HEK293 (cell line): Measurements from ENCODE around the gene FBXL7.

Source experiments
- CTCF ChIA-PET: fragments of 350-600 bp; formaldehyde crosslinking; extraction: SDS; loops from one replicate; lab custom pipeline; 2021; ENCODE audit warnings: antibody characterized with exemption; lab: Yijun Ruan, JAX
- POLR2A ChIA-PET: fragments of 300-600 bp; formaldehyde crosslinking; extraction: SDS; loops from one replicate; lab custom pipeline; 2020; ENCODE audit warnings: antibody characterized with exemption, inconsistent platforms; lab: Yijun Ruan, JAX
- H3K27ac ChIP-seq: fragments of 200-500 bp; sonication (Bioruptor generic); 2 replicates; pipeline ENCODE4 v1.5.1; 2014; ENCODE audit warnings: low read depth, low read length, control low read depth, inconsistent platforms; ENCODE audit errors: extremely low read depth
- H3K36me3 ChIP-seq, 2 experiments: fragments of 200-500 bp in 1 of 2; sonication (Bioruptor generic) in 1 of 2; 1 replicate in 1 of 2; 2 replicates in 1 of 2; pipeline ENCODE4 v1.5.1; 2014 to 2017; ENCODE audit warnings: inconsistent platforms in 2 of 2, low read length in 2 of 2; ENCODE audit not compliant: control insufficient read depth in 2 of 2, insufficient read depth in 1 of 2
- H3K4me1 ChIP-seq: fragments of 200-500 bp; sonication (Bioruptor generic); 2 replicates; pipeline ENCODE4 v1.5.1; 2014; ENCODE audit warnings: mild to moderate bottlenecking, low read length, inconsistent platforms; ENCODE audit not compliant: control insufficient read depth, insufficient read depth
- H3K4me3 ChIP-seq: 2 replicates; pipeline ENCODE4 v1.5.1; 2011; ENCODE audit warnings: low read depth, mild to moderate bottlenecking, control low read depth, low read length, moderate library complexity
- H3K9me3 ChIP-seq: fragments of 200-500 bp; sonication (Bioruptor generic); 2 replicates; pipeline ENCODE4 v1.5.1; 2014; ENCODE audit warnings: low read depth, low read length, inconsistent platforms; ENCODE audit not compliant: control insufficient read depth, insufficient read depth
- KLF7 ChIP-seq: fragments of 450-650 bp; formaldehyde crosslinking; IDR thresholded peaks from 2 replicates; pipeline ENCODE4 v1.5.1; 2016; ENCODE audit warnings: missing biosample characterization, missing genetic modification characterization, borderline replicate concordance
- OVOL3 ChIP-seq: fragments of 450-650 bp; formaldehyde crosslinking; IDR thresholded peaks from 2 replicates; pipeline ENCODE4 v1.5.1; 2016; ENCODE audit warnings: missing biosample characterization, missing genetic modification characterization
- ZBTB17 ChIP-seq: fragments of 450-650 bp; formaldehyde crosslinking; IDR thresholded peaks from 2 replicates; pipeline ENCODE4 v1.5.1; 2016; ENCODE audit warnings: missing biosample characterization, missing genetic modification characterization
- ZNF133 ChIP-seq: fragments of 450-650 bp; formaldehyde crosslinking; IDR thresholded peaks from 2 replicates; pipeline ENCODE4 v1.5.1; 2016; ENCODE audit warnings: missing biosample characterization, missing genetic modification characterization
- ZNF175 ChIP-seq: fragments of 450-650 bp; formaldehyde crosslinking; IDR thresholded peaks from 2 replicates; pipeline ENCODE4 v1.5.1; 2016; ENCODE audit warnings: missing biosample characterization, missing genetic modification characterization
- ZNF19 ChIP-seq: fragments of 450-650 bp; formaldehyde crosslinking; IDR thresholded peaks from 2 replicates; pipeline ENCODE4; 2016; ENCODE audit warnings: missing biosample characterization, missing genetic modification characterization, low read depth
- ZNF2 ChIP-seq: fragments of 450-650 bp; formaldehyde crosslinking; IDR thresholded peaks from 2 replicates; pipeline ENCODE4 v1.5.1; 2016; ENCODE audit warnings: missing biosample characterization, missing genetic modification characterization
- ZNF24 ChIP-seq: fragments of 450-650 bp; formaldehyde crosslinking; IDR thresholded peaks from 2 replicates; pipeline ENCODE4 v1.5.1; 2016; ENCODE audit warnings: missing biosample characterization, missing genetic modification characterization
- ZNF350 ChIP-seq: fragments of 450-650 bp; formaldehyde crosslinking; IDR thresholded peaks from 2 replicates; pipeline ENCODE4 v1.5.0; 2017; ENCODE audit warnings: missing biosample characterization, mild to moderate bottlenecking, missing genetic modification characterization
- ZNF561 ChIP-seq: fragments of 450-650 bp; IDR thresholded peaks from 2 replicates; pipeline ENCODE4 v1.5.1; 2018; ENCODE audit warnings: missing biosample characterization, missing genetic modification characterization, borderline replicate concordance
- ZNF629 ChIP-seq: fragments of 450-650 bp; formaldehyde crosslinking; IDR thresholded peaks from 2 replicates; pipeline ENCODE4 v1.5.1; 2017; ENCODE audit warnings: missing biosample characterization, missing genetic modification characterization
- ZNF777 ChIP-seq: fragments of 450-650 bp; formaldehyde crosslinking; IDR thresholded peaks from 2 replicates; pipeline ENCODE4 v1.5.1; 2017; ENCODE audit warnings: missing biosample characterization, missing genetic modification characterization, borderline replicate concordance
- ZNF792 ChIP-seq: fragments of 450-650 bp; formaldehyde crosslinking; IDR thresholded peaks from 2 replicates; pipeline ENCODE4 v1.5.1; 2016; ENCODE audit warnings: missing biosample characterization, missing genetic modification characterization
- ZSCAN16 ChIP-seq: fragments of 450-650 bp; formaldehyde crosslinking; IDR thresholded peaks from 2 replicates; pipeline ENCODE4 v1.5.1; 2016; ENCODE audit warnings: missing biosample characterization, missing genetic modification characterization
- TF ChIP-seq, protein P1 (sequence below): fragments of 450-650 bp; formaldehyde crosslinking; IDR thresholded peaks from 2 replicates; pipeline ENCODE4; 2016; ENCODE audit warnings: missing biosample characterization, missing genetic modification characterization
- TF ChIP-seq, protein P2 (sequence below): fragments of 450-650 bp; IDR thresholded peaks from 2 replicates; pipeline ENCODE4 v1.5.1; 2018; ENCODE audit warnings: missing biosample characterization, missing genetic modification characterization
- TF ChIP-seq, protein P3 (sequence below): fragments of 450-650 bp; formaldehyde crosslinking; IDR thresholded peaks from 2 replicates; pipeline ENCODE4 v1.5.1; 2017; ENCODE audit warnings: missing biosample characterization, missing genetic modification characterization
- TF ChIP-seq, protein P4 (sequence below): fragments of 450-650 bp; formaldehyde crosslinking; IDR thresholded peaks from 2 replicates; pipeline ENCODE4 v1.5.1; 2017; ENCODE audit warnings: missing biosample characterization, missing genetic modification characterization
- TF ChIP-seq, protein P5 (sequence below): fragments of 450-650 bp; formaldehyde crosslinking; IDR thresholded peaks from 2 replicates; pipeline ENCODE4 v1.5.1; 2016; ENCODE audit warnings: missing biosample characterization, missing genetic modification characterization, low read depth
- TF ChIP-seq, protein P6 (sequence below): fragments of 450-650 bp; formaldehyde crosslinking; IDR thresholded peaks from 2 replicates; pipeline ENCODE4 v1.5.1; 2016; ENCODE audit warnings: missing biosample characterization, missing genetic modification characterization
- TF ChIP-seq, protein P7 (sequence below): fragments of 450-650 bp; formaldehyde crosslinking; IDR thresholded peaks from 2 replicates; pipeline ENCODE4 v1.5.1; 2017; ENCODE audit warnings: missing biosample characterization, missing genetic modification characterization

FBXL7 gene

DNA sequence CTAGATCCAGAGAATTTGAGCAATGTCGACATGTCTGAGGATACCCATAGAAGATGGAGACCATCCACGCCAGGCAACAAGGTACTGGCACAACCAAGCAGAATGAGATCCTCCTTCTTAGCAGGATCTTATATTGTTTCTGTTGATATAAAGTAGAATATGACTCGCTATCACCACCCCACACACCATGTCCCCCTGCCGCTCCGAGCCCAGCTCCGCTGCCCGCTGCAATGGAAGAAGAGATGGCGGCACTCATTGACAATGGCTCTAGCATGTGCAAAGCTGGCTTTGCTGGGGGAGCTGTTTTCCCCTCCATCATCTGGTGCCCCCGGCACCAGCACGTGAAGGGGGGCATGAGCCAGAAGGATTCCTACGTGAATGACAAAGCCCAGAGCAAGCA is 49.5 kb upstream of the FBXL7 start (continued):
- no peak for TF ChIP-seq ZNF175
- TF ChIP-seq, protein P1, sequence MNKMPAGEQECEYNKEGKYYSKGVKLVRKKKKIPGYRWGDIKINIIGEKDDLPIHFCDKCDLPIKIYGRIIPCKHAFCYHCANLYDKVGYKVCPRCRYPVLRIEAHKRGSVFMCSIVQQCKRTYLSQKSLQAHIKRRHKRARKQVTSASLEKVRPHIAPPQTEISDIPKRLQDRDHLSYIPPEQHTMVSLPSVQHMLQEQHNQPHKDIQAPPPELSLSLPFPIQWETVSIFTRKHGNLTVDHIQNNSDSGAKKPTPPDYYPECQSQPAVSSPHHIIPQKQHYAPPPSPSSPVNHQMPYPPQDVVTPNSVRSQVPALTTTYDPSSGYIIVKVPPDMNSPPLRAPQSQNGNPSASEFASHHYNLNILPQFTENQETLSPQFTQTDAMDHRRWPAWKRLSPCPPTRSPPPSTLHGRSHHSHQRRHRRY (tag by site-specific recombination), result no peak
- no peak for TF ChIP-seq ZNF350 (tag by site-specific recombination)
- TF ChIP-seq, protein P2, sequence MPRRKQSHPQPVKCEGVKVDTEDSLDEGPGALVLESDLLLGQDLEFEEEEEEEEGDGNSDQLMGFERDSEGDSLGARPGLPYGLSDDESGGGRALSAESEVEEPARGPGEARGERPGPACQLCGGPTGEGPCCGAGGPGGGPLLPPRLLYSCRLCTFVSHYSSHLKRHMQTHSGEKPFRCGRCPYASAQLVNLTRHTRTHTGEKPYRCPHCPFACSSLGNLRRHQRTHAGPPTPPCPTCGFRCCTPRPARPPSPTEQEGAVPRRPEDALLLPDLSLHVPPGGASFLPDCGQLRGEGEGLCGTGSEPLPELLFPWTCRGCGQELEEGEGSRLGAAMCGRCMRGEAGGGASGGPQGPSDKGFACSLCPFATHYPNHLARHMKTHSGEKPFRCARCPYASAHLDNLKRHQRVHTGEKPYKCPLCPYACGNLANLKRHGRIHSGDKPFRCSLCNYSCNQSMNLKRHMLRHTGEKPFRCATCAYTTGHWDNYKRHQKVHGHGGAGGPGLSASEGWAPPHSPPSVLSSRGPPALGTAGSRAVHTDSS (tag by site-specific recombination), result no peak
- TF ChIP-seq ZBTB17, result no peak
- TF ChIP-seq, all 188 proteins: peak for 0

DNA sequence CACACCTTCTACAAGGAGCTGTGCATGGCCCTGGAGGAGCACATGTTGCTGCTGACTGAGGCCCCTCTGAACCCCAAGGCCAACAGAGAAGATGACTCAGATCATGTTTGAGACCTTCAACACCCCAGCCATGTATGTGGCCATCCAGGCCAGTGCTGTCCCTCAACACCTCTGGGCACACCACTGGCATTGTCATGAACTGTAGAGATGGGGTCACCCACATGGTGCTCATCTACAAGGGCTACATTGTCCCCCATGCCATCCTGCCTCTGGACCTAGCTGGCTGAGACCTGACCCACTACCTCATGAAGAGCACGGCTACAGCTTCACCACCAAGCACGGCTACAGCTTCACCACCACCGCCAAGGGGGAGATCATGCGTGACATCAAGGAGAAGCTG is 49.0 kb upstream of the FBXL7 start:
- no peaks in the 10 kb centered on the region; the same call in 1 of the 2 replicates for H3K9me3 ChIP-seq
- H3K4me1 ChIP-seq, result no peaks in the 10 kb centered on the region
- ChIA-PET CTCF (no interaction called here), POLR2A (no interaction called here)
- no peak for TF ChIP-seq ZSCAN16 (tag by site-specific recombination)
- TF ChIP-seq, protein P3, sequence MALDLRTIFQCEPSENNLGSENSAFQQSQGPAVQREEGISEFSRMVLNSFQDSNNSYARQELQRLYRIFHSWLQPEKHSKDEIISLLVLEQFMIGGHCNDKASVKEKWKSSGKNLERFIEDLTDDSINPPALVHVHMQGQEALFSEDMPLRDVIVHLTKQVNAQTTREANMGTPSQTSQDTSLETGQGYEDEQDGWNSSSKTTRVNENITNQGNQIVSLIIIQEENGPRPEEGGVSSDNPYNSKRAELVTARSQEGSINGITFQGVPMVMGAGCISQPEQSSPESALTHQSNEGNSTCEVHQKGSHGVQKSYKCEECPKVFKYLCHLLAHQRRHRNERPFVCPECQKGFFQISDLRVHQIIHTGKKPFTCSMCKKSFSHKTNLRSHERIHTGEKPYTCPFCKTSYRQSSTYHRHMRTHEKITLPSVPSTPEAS, result no peak
- TF ChIP-seq ZNF2 (tag by site-specific recombination), result no peak
- TF ChIP-seq ZNF561 (tag by site-specific recombination), result no peak
- no peak for TF ChIP-seq ZNF777
- TF ChIP-seq ZNF19 (tag by site-specific recombination), result no peak
- TF ChIP-seq, protein P4, sequence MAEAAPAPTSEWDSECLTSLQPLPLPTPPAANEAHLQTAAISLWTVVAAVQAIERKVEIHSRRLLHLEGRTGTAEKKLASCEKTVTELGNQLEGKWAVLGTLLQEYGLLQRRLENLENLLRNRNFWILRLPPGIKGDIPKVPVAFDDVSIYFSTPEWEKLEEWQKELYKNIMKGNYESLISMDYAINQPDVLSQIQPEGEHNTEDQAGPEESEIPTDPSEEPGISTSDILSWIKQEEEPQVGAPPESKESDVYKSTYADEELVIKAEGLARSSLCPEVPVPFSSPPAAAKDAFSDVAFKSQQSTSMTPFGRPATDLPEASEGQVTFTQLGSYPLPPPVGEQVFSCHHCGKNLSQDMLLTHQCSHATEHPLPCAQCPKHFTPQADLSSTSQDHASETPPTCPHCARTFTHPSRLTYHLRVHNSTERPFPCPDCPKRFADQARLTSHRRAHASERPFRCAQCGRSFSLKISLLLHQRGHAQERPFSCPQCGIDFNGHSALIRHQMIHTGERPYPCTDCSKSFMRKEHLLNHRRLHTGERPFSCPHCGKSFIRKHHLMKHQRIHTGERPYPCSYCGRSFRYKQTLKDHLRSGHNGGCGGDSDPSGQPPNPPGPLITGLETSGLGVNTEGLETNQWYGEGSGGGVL, result no peak
- TF ChIP-seq ZNF133 (tag by site-specific recombination), result no peak
- TF ChIP-seq, protein P5, sequence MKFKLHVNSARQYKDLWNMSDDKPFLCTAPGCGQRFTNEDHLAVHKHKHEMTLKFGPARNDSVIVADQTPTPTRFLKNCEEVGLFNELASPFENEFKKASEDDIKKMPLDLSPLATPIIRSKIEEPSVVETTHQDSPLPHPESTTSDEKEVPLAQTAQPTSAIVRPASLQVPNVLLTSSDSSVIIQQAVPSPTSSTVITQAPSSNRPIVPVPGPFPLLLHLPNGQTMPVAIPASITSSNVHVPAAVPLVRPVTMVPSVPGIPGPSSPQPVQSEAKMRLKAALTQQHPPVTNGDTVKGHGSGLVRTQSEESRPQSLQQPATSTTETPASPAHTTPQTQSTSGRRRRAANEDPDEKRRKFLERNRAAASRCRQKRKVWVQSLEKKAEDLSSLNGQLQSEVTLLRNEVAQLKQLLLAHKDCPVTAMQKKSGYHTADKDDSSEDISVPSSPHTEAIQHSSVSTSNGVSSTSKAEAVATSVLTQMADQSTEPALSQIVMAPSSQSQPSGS (tag by site-specific recombination), result no peak
- TF ChIP-seq ZNF792 (tag by site-specific recombination), result no peak
- TF ChIP-seq, all 188 proteins: peak for 0
- no peak overlapping the region for H3K27ac ChIP-seq
- no peaks in the 10 kb centered on the region for H3K36me3 ChIP-seq
- no peak overlapping the region for H3K4me3 ChIP-seq

DNA sequence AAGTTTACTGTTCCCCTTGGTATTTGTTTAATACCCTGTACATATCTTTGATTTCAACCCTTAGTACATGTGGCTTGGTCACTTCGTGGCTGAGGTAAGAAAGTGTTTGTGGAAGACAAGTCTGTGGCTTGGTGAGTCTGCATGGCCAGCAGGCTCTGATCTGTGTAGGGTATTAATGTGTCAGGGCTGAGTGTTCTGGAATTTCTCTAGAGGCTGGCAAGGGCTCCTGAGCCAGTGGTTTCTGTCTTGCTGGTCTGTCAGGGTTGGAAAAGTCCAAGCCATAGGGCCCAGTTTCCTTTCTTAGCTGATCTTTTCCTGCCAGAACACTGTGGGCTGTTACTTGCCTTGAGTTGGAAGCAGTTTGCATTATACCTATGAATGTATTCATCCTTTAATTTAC is 48.0 kb upstream of the FBXL7 start:
- CTCF ChIA-PET, result no interaction called here
- Histone ChIP-seq H3K27ac (no peak overlapping the region), H3K4me1 (no peaks in the 10 kb centered on the region), H3K9me3 (no peaks in the 10 kb centered on the region; the same call in 1 of the 2 replicates)
- POLR2A ChIA-PET, result no interaction called here
- TF ChIP-seq KLF7 (no peak), OVOL3 (tag by site-specific recombination) (no peak), ZNF24 (tag by site-specific recombination) (no peak), ZNF629 (no peak)
- TF ChIP-seq, protein P6, sequence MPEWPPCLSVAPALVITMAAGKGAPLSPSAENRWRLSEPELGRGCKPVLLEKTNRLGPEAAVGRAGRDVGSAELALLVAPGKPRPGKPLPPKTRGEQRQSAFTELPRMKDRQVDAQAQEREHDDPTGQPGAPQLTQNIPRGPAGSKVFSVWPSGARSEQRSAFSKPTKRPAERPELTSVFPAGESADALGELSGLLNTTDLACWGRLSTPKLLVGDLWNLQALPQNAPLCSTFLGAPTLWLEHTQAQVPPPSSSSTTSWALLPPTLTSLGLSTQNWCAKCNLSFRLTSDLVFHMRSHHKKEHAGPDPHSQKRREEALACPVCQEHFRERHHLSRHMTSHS (tag by site-specific recombination), result no peak
- TF ChIP-seq, protein P3, result no peak
- TF ChIP-seq, protein P7, sequence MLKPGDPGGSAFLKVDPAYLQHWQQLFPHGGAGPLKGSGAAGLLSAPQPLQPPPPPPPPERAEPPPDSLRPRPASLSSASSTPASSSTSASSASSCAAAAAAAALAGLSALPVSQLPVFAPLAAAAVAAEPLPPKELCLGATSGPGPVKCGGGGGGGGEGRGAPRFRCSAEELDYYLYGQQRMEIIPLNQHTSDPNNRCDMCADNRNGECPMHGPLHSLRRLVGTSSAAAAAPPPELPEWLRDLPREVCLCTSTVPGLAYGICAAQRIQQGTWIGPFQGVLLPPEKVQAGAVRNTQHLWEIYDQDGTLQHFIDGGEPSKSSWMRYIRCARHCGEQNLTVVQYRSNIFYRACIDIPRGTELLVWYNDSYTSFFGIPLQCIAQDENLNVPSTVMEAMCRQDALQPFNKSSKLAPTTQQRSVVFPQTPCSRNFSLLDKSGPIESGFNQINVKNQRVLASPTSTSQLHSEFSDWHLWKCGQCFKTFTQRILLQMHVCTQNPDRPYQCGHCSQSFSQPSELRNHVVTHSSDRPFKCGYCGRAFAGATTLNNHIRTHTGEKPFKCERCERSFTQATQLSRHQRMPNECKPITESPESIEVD (tag by site-specific recombination), result no peak
- TF ChIP-seq, all 188 proteins: peak for 0
- no peaks in the 10 kb centered on the region for H3K36me3 ChIP-seq
- no peak overlapping the region for H3K4me3 ChIP-seq
